Stomach (tissue), 4 donors: ENCODE data around the gene TSEN54.

Source experiments
- POLR2A ChIP-seq, 4 donors: fragments of 450-650 bp; IDR thresholded peaks; one replicate each; pipeline ENCODE4 v1.6.1; 2016; ENCODE audit warnings: antibody characterized with exemption in 4 of 4, control low read depth in 2 of 4, mild to moderate bottlenecking in 1 of 4, moderate library complexity in 1 of 4
- POLR2AphosphoS5 ChIP-seq, 3 donors: sonication (generic); formaldehyde crosslinking; IDR thresholded peaks; one replicate each; pipeline ENCODE4 v1.6.1; 2016; ENCODE audit warnings: antibody characterized with exemption in 3 of 3
- TF ChIP-seq, protein P1 (sequence below), 7 experiments: fragments of 450-650 bp in 4 of 7; fragments of 200-600 bp in 3 of 7; sonication (generic) in 3 of 7; IDR thresholded peaks; one replicate each; pipeline ENCODE4 v1.5.1; 2016 to 2019; ENCODE audit warnings: antibody characterized with exemption in 7 of 7, control low read depth in 2 of 7, mild to moderate bottlenecking in 1 of 7

DNA sequence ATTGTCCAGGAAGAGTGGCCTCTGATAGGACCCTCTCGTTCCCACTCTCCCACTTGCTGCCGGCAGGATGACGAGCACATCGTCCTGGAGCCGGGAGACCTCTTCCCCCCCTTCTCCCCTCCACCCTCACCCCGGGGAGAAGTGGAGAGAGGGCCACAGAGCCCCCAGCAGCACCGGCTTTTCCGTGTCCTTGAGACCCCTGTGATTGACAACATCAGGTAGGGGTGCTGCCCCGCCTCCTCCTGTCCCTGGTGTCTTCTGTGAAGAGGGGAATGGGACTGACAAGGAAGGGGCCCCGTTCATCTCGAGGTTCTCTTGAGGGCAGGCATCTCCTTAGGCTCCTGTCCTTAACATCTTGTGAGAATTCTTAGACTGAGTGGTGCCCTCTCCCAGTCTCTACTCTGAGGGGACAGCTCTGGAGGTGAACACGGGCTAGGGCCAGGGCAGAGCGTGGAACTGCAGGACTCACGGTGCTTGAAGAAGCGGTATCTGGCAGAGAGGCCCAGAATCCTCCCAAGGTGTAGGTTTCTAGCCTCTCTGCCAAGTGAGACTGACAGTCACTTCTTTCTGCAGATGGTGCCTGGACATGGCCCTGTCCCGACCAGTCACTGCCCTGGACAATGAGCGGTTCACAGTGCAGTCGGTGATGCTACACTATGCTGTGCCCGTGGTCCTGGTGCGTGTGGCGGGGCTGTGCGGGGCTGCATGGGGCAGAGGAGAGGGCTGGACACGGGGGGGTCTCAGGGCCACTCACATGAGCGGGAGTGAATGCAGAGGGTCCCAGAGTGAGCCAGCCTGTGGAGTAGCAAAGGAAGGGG is 27.4 kb upstream of the TSEN54 start:
- TF ChIP-seq, protein P1, sequence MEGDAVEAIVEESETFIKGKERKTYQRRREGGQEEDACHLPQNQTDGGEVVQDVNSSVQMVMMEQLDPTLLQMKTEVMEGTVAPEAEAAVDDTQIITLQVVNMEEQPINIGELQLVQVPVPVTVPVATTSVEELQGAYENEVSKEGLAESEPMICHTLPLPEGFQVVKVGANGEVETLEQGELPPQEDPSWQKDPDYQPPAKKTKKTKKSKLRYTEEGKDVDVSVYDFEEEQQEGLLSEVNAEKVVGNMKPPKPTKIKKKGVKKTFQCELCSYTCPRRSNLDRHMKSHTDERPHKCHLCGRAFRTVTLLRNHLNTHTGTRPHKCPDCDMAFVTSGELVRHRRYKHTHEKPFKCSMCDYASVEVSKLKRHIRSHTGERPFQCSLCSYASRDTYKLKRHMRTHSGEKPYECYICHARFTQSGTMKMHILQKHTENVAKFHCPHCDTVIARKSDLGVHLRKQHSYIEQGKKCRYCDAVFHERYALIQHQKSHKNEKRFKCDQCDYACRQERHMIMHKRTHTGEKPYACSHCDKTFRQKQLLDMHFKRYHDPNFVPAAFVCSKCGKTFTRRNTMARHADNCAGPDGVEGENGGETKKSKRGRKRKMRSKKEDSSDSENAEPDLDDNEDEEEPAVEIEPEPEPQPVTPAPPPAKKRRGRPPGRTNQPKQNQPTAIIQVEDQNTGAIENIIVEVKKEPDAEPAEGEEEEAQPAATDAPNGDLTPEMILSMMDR (IDR thresholded peaks at IDR 0.05) = no peak
- no peak for TF ChIP-seq POLR2A (IDR thresholded peaks at IDR 0.05)
- TF ChIP-seq POLR2AphosphoS5 (IDR thresholded peaks at IDR 0.05) = no peak
